ENCODE results near the gene RUSC1. TPM values are rescaled to one million over a fixed set of nuclear protein-coding genes. Genes with fewer than 3 reads are reported as not detected.
"Not testable (repeated sequence)": the region's sequence is repeated elsewhere in the genome, so short reads cannot be mapped to it uniquely, and the experiment has no call there.

The RUSC1 gene
- total and polyA plus RNA-seq, 5 experiments from 2014 or later, result 4.4 to 16.3 (median 7.9) TPM

- POLR2A ChIA-PET, result no interaction called here
- Mint-ChIP-seq H3K36me3 (no peaks in the 10 kb centered on the region), H3K27me3 (peaks cover 0 to 2% (median 0%) of the 10 kb centered on the region in 5 donors), H3K4me1 (no peaks in the 10 kb centered on the region), H3K27ac (no peak overlapping the region), H3K4me3 (no peak overlapping the region), H3K9me3 (no peaks in the 10 kb centered on the region)
- no peak for DNase-seq
- no peak for ATAC-seq
Observed at GRCh38 chr1:155285063-155285462, 35.6 kb upstream of the RUSC1 start.

DNA sequence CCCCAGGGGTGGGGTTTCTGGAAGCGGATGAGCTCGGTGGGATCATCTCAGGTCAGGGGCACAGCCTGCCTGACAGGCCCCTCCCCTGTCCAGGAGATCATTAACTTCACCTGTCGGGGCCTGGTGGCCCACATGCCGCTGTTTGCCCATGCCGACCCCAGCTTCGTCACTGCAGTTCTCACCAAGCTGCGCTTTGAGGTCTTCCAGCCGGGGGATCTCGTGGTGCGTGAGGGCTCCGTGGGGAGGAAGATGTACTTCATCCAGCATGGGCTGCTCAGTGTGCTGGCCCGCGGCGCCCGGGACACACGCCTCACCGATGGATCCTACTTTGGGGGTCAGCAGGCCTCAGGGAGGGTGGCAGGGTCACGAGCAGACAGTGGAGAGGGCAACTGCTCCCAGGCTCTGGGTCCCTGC is 35.1 kb upstream of the RUSC1 start:
- POLR2A ChIA-PET, result interaction anchor here (0.5 kb wide), 1 partner anchor 49 kb away, joined by 3 read pairs; no protein-coding TSS in a partner anchor
- H3K4me1 Mint-ChIP-seq, result no peaks in the 10 kb centered on the region
- ATAC-seq (no peak), DNase-seq (no peak)
- H3K27me3 Mint-ChIP-seq, result peaks cover 0 to 4% (median 0%) of the 10 kb centered on the region in 5 donors
- H3K27ac Mint-ChIP-seq, result no peak overlapping the region
- no peaks in the 10 kb centered on the region for H3K9me3 Mint-ChIP-seq
- H3K4me3 Mint-ChIP-seq, result no peak overlapping the region
- no peaks in the 10 kb centered on the region for H3K36me3 Mint-ChIP-seq

DNA sequence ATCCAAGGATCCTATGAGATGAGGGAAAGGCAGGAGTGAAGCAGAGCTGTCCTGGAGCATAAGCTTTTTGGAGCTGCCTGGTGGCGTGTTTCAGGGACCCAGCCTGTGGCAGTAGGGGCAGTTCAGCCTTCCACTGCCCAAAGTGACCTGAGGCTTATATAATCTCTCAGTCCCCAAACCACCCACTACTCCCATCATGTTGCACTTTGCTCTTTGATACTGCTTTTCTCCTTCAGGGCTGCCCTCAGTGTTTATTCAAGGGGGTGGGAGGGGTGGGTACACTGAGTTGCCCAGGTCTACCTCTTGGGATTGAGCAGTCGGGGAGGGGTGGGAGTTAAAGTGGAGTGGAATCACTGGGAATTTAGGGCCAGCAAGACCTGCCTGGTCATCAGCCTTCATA is 34.1 kb upstream of the RUSC1 start:
- no peak overlapping the region for H3K27ac Mint-ChIP-seq
- no peak overlapping the region for H3K4me3 Mint-ChIP-seq
- no peak for DNase-seq
- no peaks in the 10 kb centered on the region for H3K9me3 Mint-ChIP-seq
- no peaks in the 10 kb centered on the region for H3K4me1 Mint-ChIP-seq
- H3K36me3 Mint-ChIP-seq, result no peaks in the 10 kb centered on the region
- no peak for ATAC-seq
- POLR2A ChIA-PET, result no interaction called here
- H3K27me3 Mint-ChIP-seq, result peaks cover 0 to 5% (median 3%) of the 10 kb centered on the region in 5 donors

GRCh38 chr1:155287987-155288543 is 32.6 kb upstream of the RUSC1 start:
- ATAC-seq (no peak), DNase-seq (no peak)
- H3K4me1 Mint-ChIP-seq, result no peaks in the 10 kb centered on the region
- H3K9me3 Mint-ChIP-seq, result no peaks in the 10 kb centered on the region
- H3K27me3 Mint-ChIP-seq, result peaks cover 0 to 7% (median 5%) of the 10 kb centered on the region in 5 donors
- H3K4me3 Mint-ChIP-seq, result no peak overlapping the region
- POLR2A ChIA-PET, result no interaction called here
- no peaks in the 10 kb centered on the region for H3K36me3 Mint-ChIP-seq
- no peak overlapping the region for H3K27ac Mint-ChIP-seq

GRCh38 chr1:155291006-155291405 is 29.7 kb upstream of the RUSC1 start:
- not testable (repeated sequence) for H3K27ac Mint-ChIP-seq, H3K4me3 Mint-ChIP-seq, H3K9me3 Mint-ChIP-seq, DNase-seq, ATAC-seq, H3K36me3 Mint-ChIP-seq
- peaks cover 3 to 11% (median 6%) of the 10 kb centered on the region in 4 donors for H3K4me1 Mint-ChIP-seq
- peaks cover 15 to 28% (median 21%) of the 10 kb centered on the region in 5 donors for H3K27me3 Mint-ChIP-seq
- POLR2A ChIA-PET, result interaction anchor here (0.7 kb wide), 1 partner anchor 372 kb away, joined by 3 read pairs; no protein-coding TSS in a partner anchor

DNA sequence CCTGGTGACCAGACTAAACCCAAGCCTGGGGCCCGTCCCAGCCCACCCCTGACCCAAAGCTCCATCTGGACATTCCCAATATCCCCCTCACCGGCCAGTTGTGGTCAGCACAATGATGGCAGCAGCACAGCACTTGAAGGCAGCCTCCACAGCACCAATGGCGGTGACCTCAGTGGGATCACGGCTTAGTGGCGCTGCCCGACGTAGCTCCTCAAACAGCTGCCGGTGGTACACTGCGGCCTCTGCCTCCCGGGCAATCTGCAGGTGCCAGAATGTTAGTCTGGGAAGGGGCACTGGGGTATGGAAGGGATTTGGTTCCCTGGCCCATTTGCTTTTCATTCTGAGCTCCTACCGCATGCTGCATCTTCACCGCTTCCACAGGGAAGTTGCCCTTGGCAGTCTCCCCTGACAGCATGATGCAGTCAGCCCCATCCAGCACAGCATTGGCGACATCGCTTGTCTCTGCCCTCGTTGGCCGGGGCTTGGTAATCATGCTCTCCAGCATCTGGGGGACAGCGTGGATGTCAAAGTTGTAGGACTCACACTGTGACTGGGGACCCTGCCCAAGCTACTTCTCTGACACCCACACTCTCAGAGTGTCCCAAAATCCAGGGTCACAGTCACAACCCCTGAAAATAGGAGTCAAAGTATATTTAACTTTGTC is 27.5 kb upstream of the RUSC1 start:
- POLR2A ChIA-PET, result interaction anchor here (0.9 kb wide), 1 partner anchor 28 kb away, joined by 4 read pairs; no protein-coding TSS in a partner anchor
- H3K36me3 Mint-ChIP-seq, result peaks cover 0 to 2% (median 0%) of the 10 kb centered on the region in 3 donors
- no peak for DNase-seq
- H3K9me3 Mint-ChIP-seq, result no peaks in the 10 kb centered on the region
- peak overlapping the region in 1 of 10 donors; percentile 38 for H3K27ac Mint-ChIP-seq
- H3K4me1 Mint-ChIP-seq, result peaks cover 3 to 11% (median 6%) of the 10 kb centered on the region in 4 donors
- no peak for ATAC-seq
- peaks cover 25 to 49% (median 39%) of the 10 kb centered on the region in 5 donors for H3K27me3 Mint-ChIP-seq
- no peak overlapping the region for H3K4me3 Mint-ChIP-seq

- Mint-ChIP-seq H3K36me3 (peaks cover 0 to 2% (median 0%) of the 10 kb centered on the region in 3 donors), H3K4me1 (peaks cover 3 to 11% (median 6%) of the 10 kb centered on the region in 4 donors), H3K4me3 (peak overlapping the region in 4 of 10 donors; percentile 0 to 61 (median 42)), H3K27ac (peak overlapping the region in 1 of 10 donors; percentile 54), H3K9me3 (no peaks in the 10 kb centered on the region), H3K27me3 (peaks cover 25 to 49% (median 42%) of the 10 kb centered on the region in 5 donors)
- DNase-seq, result no peak
- no peak for ATAC-seq
- POLR2A ChIA-PET, result no interaction called here
Observed at GRCh38 chr1:155294520-155295182, 26.0 kb upstream of the RUSC1 start.

DNA sequence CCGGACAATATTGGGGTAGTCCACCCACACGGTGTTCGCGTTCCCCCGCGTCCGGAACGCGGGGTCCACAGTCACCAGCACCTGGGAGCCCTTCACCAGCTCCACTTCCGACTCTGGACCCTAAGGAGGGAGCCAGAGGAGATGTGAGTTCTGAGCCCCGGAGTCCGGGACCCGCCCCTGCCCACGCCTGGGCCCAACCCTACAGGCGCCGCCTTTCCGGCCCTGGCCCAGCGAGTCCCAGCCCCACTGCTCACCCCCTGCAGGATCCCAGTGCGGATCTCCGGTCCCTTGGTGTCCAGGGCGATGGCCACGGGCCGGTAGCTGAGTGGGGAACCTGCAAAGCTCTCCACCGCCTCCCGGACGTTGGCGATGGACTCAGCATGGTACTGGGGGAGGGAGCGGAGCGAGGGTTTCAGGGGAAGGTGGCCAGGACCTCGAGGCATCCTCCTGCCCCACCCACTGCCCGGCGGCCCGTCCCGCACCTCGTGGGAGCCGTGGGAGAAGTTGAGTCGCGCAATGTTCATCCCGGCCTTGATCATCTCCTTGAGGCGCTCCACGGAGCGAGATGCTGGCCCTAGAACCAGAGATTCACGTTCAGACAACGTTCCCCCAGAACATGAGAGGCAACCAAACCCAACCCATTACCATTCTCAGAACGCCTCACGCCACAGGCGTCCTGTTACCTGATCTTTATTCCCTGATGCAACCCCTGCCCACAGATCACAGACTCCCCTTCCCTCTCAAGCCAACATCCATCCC is 25.3 kb upstream of the RUSC1 start:
- POLR2A ChIA-PET, result no interaction called here
- peaks cover 23 to 49% (median 38%) of the 10 kb centered on the region in 5 donors for H3K27me3 Mint-ChIP-seq
- no peak overlapping the region for H3K27ac Mint-ChIP-seq
- no peak for ATAC-seq
- no peaks in the 10 kb centered on the region for H3K9me3 Mint-ChIP-seq
- peaks cover 3 to 11% (median 6%) of the 10 kb centered on the region in 4 donors for H3K4me1 Mint-ChIP-seq
- H3K36me3 Mint-ChIP-seq, result peaks cover 0 to 2% (median 0%) of the 10 kb centered on the region in 3 donors
- no peak overlapping the region for H3K4me3 Mint-ChIP-seq
- DNase-seq, result no peak

DNA sequence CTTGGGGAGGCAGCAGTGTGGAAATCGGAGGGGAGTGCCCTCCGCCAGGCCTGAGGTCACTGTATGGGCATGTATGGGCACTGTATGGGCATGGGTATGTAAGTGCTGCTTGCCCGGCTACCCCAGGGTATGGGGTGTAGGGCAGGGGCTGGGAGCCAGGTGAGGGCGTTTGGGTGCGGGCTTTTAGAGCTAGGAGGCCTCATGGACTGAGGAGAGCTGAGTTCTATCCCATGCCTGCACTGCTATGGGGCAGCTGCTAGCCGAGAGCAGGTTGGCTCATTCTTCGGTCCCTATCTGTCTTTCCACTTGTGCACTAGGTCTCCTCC is 24.8 kb upstream of the RUSC1 start:
- DNase-seq (no peak), ATAC-seq (no peak)
- no peaks in the 10 kb centered on the region for H3K9me3 Mint-ChIP-seq
- peaks cover 22 to 49% (median 38%) of the 10 kb centered on the region in 5 donors for H3K27me3 Mint-ChIP-seq
- H3K27ac Mint-ChIP-seq, result no peak overlapping the region
- H3K4me3 Mint-ChIP-seq, result no peak overlapping the region
- peaks cover 3 to 11% (median 6%) of the 10 kb centered on the region in 4 donors for H3K4me1 Mint-ChIP-seq
- peaks cover 0 to 2% (median 0%) of the 10 kb centered on the region in 3 donors for H3K36me3 Mint-ChIP-seq
- POLR2A ChIA-PET, result no interaction called here

GRCh38 chr1:155296661-155297060 is 24.0 kb upstream of the RUSC1 start:
- Mint-ChIP-seq H3K27me3 (peaks cover 20 to 45% (median 36%) of the 10 kb centered on the region in 5 donors), H3K4me1 (peaks cover 3 to 11% (median 6%) of the 10 kb centered on the region in 4 donors), H3K36me3 (peaks cover 0 to 2% (median 0%) of the 10 kb centered on the region in 3 donors), H3K4me3 (no peak overlapping the region), H3K27ac (no peak overlapping the region), H3K9me3 (no peaks in the 10 kb centered on the region)
- POLR2A ChIA-PET, result no interaction called here
- no peak for DNase-seq
- ATAC-seq, result no peak

DNA sequence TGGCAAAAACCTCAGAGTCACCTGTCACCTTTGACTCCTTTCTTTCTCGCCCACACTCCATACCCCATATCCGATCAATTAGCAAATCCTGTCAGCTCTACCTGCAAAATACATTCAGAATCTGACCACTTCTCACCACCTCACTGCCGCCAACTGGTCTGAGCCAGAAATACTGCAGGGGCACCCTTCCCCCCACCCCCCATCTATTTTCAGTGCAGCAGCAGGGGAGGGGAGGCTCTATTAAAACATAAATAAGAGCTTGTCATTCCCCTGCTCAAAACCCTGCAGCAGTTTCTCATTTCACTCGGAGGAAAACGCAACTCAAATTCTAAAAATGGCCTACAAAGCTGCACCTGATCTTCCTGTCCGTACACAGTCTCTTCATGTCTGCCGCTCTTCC is 23.3 kb upstream of the RUSC1 start:
- ATAC-seq, result no peak
- no peak overlapping the region for H3K27ac Mint-ChIP-seq

DNA sequence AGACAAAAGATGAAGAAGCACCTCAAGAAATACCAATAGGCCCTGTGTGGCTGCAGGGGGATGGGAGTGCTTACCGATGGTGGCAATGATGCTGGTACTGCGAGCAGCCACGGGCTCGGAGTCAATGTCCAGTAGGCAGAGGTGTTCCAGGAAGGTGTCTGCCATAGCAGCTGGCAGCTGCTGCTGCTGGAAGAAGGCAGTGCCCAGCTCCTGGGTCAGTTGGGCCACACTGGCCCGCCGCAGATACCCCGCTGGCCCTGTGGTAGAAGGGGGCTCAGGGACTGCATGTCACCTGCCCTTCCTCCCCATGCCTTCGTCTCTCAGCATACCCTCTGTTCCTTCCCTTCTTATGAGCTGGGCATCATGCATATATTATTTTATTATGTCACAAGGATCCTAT is 20.7 kb upstream of the RUSC1 start:
- Mint-ChIP-seq H3K27me3 (peaks cover 15 to 31% (median 26%) of the 10 kb centered on the region in 5 donors), H3K4me3 (no peak overlapping the region), H3K36me3 (peaks cover 0 to 2% (median 0%) of the 10 kb centered on the region in 3 donors), H3K9me3 (no peaks in the 10 kb centered on the region), H3K27ac (no peak overlapping the region), H3K4me1 (peaks cover 0 to 6% (median 2%) of the 10 kb centered on the region in 4 donors)
- ATAC-seq (no peak), DNase-seq (no peak)
- POLR2A ChIA-PET, result interaction anchor here (0.6 kb wide), 1 partner anchor 139 kb away, joined by 3 read pairs; no protein-coding TSS in a partner anchor

More for the DNA sequence above, 23.3 kb upstream of the RUSC1 start:
- POLR2A ChIA-PET, result no interaction called here
- no peaks in the 10 kb centered on the region for H3K9me3 Mint-ChIP-seq
- no peak overlapping the region for H3K4me3 Mint-ChIP-seq
- DNase-seq, result no peak
- H3K4me1 Mint-ChIP-seq, result peaks cover 3 to 11% (median 6%) of the 10 kb centered on the region in 4 donors
- peaks cover 0 to 2% (median 0%) of the 10 kb centered on the region in 3 donors for H3K36me3 Mint-ChIP-seq
- H3K27me3 Mint-ChIP-seq, result peaks cover 20 to 45% (median 35%) of the 10 kb centered on the region in 5 donors
